GM21447 (cell line): ENCODE results near the gene SLC6A7.

Source experiments
- ATAC-seq: cut with Tn5 transposase; IDR thresholded peaks from one replicate; pipeline ENCODE4 v1.9.1; 2021; ENCODE audit not compliant: unreplicated experiment

The SLC6A7 gene

DNA sequence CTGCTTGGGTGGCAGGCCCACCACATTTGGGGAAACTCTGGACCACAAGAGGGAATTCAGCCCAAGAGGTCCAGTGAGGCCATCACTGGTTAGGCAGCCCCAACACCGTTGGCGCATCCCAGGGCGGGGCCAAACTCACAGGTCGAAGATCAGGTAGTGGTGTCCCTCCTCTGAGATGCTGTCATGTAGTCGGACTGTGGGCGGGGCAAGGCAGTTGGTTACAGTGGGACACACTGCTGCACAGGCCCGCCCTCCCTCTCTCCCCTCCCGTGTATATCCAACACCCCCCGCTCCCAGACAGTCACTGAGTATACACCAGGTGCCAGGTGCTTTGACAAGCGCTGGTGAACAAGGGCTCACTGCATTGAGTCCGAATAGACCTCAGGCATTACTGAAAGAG lies 67.6 kb downstream of the SLC6A7 start:
- no peak for ATAC-seq

DNA sequence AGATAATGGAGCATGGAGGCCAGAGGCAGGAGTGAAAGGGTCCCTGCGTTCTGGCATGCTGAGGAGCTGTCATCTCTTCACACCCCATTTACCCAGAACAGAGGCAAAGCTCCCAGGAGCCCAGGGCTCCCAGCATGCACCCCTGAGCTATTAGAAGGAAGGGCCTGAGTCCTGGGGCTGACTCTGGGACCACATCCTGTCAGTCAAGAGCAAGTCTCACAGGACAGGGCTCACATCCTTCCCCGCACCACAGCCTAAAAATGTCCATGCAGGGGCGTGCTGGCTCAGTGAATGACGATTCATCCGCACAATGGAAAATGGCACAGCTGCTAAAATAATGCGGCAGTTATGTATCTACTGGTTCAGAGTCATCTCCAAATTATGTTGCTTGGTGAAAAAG lies 68.3 kb downstream of the SLC6A7 start:
- no peak for ATAC-seq
